Adrenal gland (tissue), 12 donors: ENCODE data around the gene RNF130. TPM values are rescaled to one million over a fixed set of nuclear protein-coding genes. Genes with fewer than 3 reads are reported as not detected.

ENCODE experiments used
- DNase-seq, 7 donors: peaks; one replicate each; pipeline ENCODE4 v3.0.0-alpha.2; 2019 to 2020
- H3K27ac ChIP-seq, 5 donors: fragments of 200-600 bp; sonication (generic) in 4 of 5; 1 replicate in 3 of 5; 2 replicates in 2 of 5; pipeline versions ENCODE4 v1.5.1 to v1.8.0; 2016 to 2020; ENCODE audit warnings: mild to moderate bottlenecking in 1 of 5
- H3K27me3 ChIP-seq: fragments of 200-600 bp; 2 replicates; pipeline ENCODE4 v1.8.0; 2021
- H3K36me3 ChIP-seq, 2 donors: fragments of 200-600 bp; replicated peaks in 1 of 2; 1 replicate in 1 of 2; 2 replicates in 1 of 2; pipeline versions ENCODE4 v1.5.1 to v1.8.0; 2018 to 2022
- H3K4me1 ChIP-seq, 2 donors: fragments of 200-600 bp; replicated peaks in 1 of 2; 1 replicate in 1 of 2; 2 replicates in 1 of 2; pipeline versions ENCODE4 v1.5.1 to v1.8.0; 2018 to 2021
- H3K4me3 ChIP-seq, 4 donors: fragments of 200-600 bp; sonication (generic) in 3 of 4; one replicate each; pipeline ENCODE4 v1.5.1; 2016 to 2018
- H3K9me3 ChIP-seq, 3 donors: fragments of 200-600 bp; sonication (generic) in 1 of 3; replicated peaks in 1 of 3; 1 replicate in 2 of 3; 2 replicates in 1 of 3; pipeline versions ENCODE4 v1.5.1 to v1.8.0; 2016 to 2021
- POLR2A ChIP-seq, 2 donors: fragments of 450-650 bp; IDR thresholded peaks; one replicate each; pipeline ENCODE4 v1.6.1; 2017; ENCODE audit warnings: antibody characterized with exemption in 2 of 2, mild to moderate bottlenecking in 2 of 2, moderate library complexity in 1 of 2
- WGBS, 4 donors: extraction: QIAGEN DNeasy Blood & Tissue Kit in 2 of 4; methylation state at CpG; one replicate each; pipeline versions ENCODE4 v1.1.5 to v1.1.7; 2013 to 2017; 5-methylcytosine and 5-hydroxymethylcytosine counted together
- intact Hi-C, 2 donors: fragments of 100-400 bp; cut with DNase I; formaldehyde crosslinking; loops; one replicate each; pipeline versions ENCODE4 v1.14.1 to v1.15.0; 2022 to 2023
- polyA plus RNA-seq, 3 donors: library from polyadenylated mRNA; stranded (reverse); fragments of 200-250 nt in 2 of 3; fragments of 350-450 nt in 1 of 3; fragmentation: Illumina TruSeq in 1 of 3; extraction: RNeasy Lipid Tissue Mini Kit (QIAGEN cat#74804) in 1 of 3; gene quantifications; one replicate each; pipeline ENCODE4 v1.2.3, GENCODE V29; 2013 to 2014
- total RNA-seq, 9 donors: library from RNA; depleted of rRNA in 4 of 9; stranded (reverse); fragments of >200 nt in 4 of 9; fragments of 120-200 nt in 1 of 9; fragmentation: NEBNext Ultra II Directional in 1 of 9; extraction: Animal tissue kit (Norgen Biotek cat#: 25700) in 1 of 9; gene quantifications; one replicate each; pipeline versions ENCODE4 v1.1.0 to v1.2.4, GENCODE V29; 2013 to 2023
- TF ChIP-seq, protein P1 (sequence below), 6 experiments: fragments of 450-650 bp in 4 of 6; fragments of 200-600 bp in 2 of 6; sonication (generic) in 1 of 6; IDR thresholded peaks; 1 replicate in 5 of 6; 2 replicates in 1 of 6; pipeline versions ENCODE4 v1.5.1 to v1.8.0; 2016 to 2021; ENCODE audit warnings: antibody characterized with exemption in 6 of 6, mild to moderate bottlenecking in 2 of 6, moderate library complexity in 1 of 6
- donor health status: healthy with polysubstance abuse.
- donor health status: Bipolar disorder and iron deficiency.
- donor health status: DM: yes; HTN: yes; CAD: no.
- donor health status: DM: no; HTN: no; CAD: no.
- donor health status: DM: no; HTN: no; CAD: no.
- donor health status: DM: yes; HTN: yes; CAD: no.

Gene RNF130
- total and polyA plus RNA-seq, 12 donors, result 36.8 to 138 (median 75.1) TPM

DNA sequence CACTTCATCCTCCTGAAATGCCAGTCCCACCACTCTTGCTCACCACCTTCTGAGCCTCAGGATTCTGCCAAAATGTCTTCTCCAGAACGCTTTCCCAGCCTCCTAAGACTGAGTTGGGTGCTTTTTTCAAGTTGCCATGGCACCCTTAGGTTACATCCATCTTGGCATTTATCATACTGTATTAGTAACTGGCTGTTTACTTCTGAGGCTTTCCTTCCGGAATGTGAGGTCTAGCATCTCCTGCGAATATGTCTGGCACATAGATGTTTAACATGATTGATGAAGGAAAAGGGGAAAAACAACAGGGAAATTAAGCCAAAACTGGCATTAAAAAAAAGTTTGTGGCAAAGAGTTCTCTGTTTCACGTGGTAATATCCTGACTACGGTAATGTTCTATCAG lies 24.9 kb downstream of the RNF130 start:
- Histone ChIP-seq H3K4me1 (peaks cover 0 to 3% of the 10 kb centered on the region in 2 donors), H3K36me3 (no peaks in the 10 kb centered on the region), H3K27ac (no peak overlapping the region), H3K4me3 (no peak overlapping the region), H3K9me3 (no peaks in the 10 kb centered on the region), H3K27me3 (no peaks in the 10 kb centered on the region)
- intact Hi-C loops, result no loop called here
- DNase-seq, result no peak
- 76 to 83% (median 81%) methylated on average over 5 of the region's 5 CpGs for WGBS, 4 donors
- TF ChIP-seq, protein P1, sequence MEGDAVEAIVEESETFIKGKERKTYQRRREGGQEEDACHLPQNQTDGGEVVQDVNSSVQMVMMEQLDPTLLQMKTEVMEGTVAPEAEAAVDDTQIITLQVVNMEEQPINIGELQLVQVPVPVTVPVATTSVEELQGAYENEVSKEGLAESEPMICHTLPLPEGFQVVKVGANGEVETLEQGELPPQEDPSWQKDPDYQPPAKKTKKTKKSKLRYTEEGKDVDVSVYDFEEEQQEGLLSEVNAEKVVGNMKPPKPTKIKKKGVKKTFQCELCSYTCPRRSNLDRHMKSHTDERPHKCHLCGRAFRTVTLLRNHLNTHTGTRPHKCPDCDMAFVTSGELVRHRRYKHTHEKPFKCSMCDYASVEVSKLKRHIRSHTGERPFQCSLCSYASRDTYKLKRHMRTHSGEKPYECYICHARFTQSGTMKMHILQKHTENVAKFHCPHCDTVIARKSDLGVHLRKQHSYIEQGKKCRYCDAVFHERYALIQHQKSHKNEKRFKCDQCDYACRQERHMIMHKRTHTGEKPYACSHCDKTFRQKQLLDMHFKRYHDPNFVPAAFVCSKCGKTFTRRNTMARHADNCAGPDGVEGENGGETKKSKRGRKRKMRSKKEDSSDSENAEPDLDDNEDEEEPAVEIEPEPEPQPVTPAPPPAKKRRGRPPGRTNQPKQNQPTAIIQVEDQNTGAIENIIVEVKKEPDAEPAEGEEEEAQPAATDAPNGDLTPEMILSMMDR (IDR thresholded peaks at IDR 0.05), result no peak
- TF ChIP-seq POLR2A (IDR thresholded peaks at IDR 0.05), result no peak

DNA sequence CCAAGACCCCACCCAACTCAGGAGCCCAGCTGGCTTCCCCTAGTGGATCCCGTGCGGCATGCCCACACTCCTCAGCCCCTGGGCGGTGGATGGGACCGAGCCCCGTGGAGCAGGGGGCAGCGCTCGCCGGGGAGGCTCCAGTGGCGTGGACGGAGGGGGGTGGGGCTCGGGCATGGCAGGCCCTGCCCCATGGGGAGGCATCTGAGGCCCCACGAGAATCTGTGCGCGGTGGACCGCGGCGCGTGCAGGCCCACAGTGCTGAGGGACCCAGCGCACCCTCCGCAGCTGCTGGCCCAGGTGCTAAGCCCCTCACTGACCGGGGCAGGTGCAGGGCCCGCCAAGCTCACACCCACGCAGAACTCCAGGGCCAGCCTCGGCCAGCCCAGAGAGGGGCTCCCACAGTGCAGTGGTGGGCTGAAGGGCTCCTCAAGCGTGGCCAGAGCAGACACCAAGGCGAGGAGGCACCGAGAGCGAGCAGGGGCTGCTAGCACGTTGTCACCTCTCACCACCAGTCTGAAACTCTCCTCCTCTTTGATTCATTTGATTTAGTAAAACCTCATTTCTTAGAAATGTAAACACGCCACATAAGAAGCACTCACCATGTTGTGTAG lies 25.6 kb downstream of the RNF130 start:
- TF ChIP-seq, protein P1 (IDR thresholded peaks at IDR 0.05), result no peak
- no peak for TF ChIP-seq POLR2A (IDR thresholded peaks at IDR 0.05)
- DNase-seq, result no peak
- peaks cover 0 to 3% of the 10 kb centered on the region in 2 donors for H3K4me1 ChIP-seq

DNA sequence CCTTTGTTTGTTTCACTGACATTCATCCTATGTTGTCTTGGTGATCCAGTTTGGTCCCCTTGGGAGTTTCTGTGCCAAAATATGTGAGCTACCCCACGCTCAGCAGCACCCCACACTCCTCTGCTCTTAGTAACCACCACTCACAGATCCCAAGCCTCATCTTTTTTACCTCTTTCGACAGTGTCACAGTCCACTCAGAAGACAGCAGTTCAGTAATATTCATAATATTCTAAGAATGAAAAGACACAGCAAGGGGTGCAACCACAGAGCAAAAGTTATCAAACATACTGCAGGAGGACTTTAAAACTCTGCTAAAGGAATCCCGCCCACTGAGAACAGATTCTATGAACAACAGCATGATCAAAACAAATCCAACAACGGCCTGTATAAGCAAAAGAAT lies 28.2 kb downstream of the RNF130 start:
- Histone ChIP-seq H3K4me1 (no peaks in the 10 kb centered on the region), H3K36me3 (no peaks in the 10 kb centered on the region), H3K27me3 (no peaks in the 10 kb centered on the region), H3K27ac (no peak overlapping the region), H3K9me3 (no peaks in the 10 kb centered on the region), H3K4me3 (no peak overlapping the region)
- TF ChIP-seq, protein P1 (IDR thresholded peaks at IDR 0.05), result no peak
- TF ChIP-seq POLR2A (IDR thresholded peaks at IDR 0.05), result no peak
- intact Hi-C loops, result no loop called here
- 81 to 89% (median 85%) methylated on average over 4 of the region's 4 CpGs for WGBS, 4 donors
- DNase-seq, result no peak

More for the DNA sequence above, 25.6 kb downstream of the RNF130 start:
- Histone ChIP-seq H3K27me3 (no peaks in the 10 kb centered on the region), H3K27ac (no peak overlapping the region), H3K4me3 (no peak overlapping the region), H3K36me3 (no peaks in the 10 kb centered on the region), H3K9me3 (no peaks in the 10 kb centered on the region)
- 94 to 100% (median 96%) methylated on average over 6 to 30 of the region's 30 CpGs for WGBS, 4 donors
- intact Hi-C loops, result no loop called here

DNA sequence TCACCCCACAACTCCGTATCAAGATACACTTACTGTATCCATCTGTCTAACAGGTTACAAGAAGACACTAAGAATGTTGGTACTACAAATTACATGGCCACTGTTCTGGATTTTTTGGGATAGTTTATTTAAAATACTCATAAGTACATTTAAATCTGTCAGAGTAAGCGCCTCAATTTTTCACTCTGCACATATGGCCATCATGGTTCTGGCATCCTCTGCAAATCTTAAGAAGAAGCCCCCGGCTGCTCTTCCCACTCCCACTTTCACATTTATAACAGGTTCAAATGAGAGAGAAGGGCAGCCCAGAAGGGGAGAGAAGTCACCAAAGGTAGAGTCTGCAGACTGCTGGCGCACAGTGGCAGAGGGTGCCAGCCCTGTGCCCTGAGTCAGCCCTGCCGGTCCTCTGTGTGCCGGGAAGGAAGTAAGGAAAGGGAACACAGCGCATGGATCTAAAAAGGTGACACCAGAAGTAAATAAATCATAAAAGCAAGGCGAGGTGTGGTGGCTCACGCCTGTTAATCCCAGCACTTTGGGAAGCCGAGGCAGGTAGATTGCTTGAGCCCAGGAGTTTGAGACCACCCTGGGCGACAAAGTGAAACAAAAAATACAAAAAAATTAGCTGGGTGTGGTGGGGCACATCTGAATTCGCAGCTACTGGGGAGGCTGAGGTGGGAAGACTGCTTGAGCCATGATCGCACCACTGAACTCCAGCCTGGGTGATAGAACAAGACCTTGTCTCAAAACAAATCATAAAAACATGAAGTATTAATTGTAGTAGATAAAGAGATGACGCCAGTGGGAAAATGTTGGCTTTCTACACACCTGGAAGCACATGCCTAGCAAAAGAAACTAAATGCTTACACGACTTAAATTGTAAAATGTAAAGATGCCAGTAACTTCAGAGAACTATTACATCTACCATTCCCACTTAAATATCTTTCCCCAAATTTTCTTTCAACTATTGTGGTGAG lies 30.0 kb downstream of the RNF130 start:
- TF ChIP-seq, protein P1 (IDR thresholded peaks at IDR 0.05), result no peak
- no peak for TF ChIP-seq POLR2A (IDR thresholded peaks at IDR 0.05)
- H3K36me3 ChIP-seq, result no peaks in the 10 kb centered on the region
- H3K27ac ChIP-seq, result no peak overlapping the region
- intact Hi-C loops, result no loop called here
- no peaks in the 10 kb centered on the region for H3K4me1 ChIP-seq
- H3K4me3 ChIP-seq, result no peak overlapping the region
- H3K9me3 ChIP-seq, result no peaks in the 10 kb centered on the region
- H3K27me3 ChIP-seq, result no peaks in the 10 kb centered on the region
- DNase-seq, result no peak
- 88 to 92% (median 89%) methylated on average over 15 of the region's 15 CpGs for WGBS, 4 donors
